K562 treated with DMSO at 1 percent for 4 hours (cell line): ENCODE measurements around the gene ERF. TPM values are rescaled to one million over a fixed set of nuclear protein-coding genes. Genes with fewer than 3 reads are reported as not detected.

Source experiments
- total RNA-seq: library from RNA; unstranded; fragments of 300-600 nt; gene quantifications from 2 replicates; pipeline ENCODE4 v1.2.3, GENCODE V29; 2022; ENCODE audit not compliant: insufficient read depth

Gene ERF
- total RNA-seq, result 35.7 and 71.0 TPM in 2 replicates

GRCh38 chr19:42254850-42255765 is at the start of gene ERF:
Gene ERF, minus strand, starts transcription at chr19:42255128. Its CDS starts 129 bp downstream, at chr19:42254999.

GRCh38 chr19:42301646-42302203 is 46.8 kb upstream of the ERF start, which contains the start of gene PRR19:
Gene PRR19, plus strand, starts transcription at chr19:42302132. Its CDS starts 7,453 bp downstream, at chr19:42309585.

GRCh38 chr19:42268704-42269477 is 14.0 kb upstream of the ERF start, which contains the start of gene CIC:
Gene CIC, plus strand, starts transcription at chr19:42269252. Its CDS starts 2,532 bp downstream, at chr19:42271784.

GRCh38 chr19:42242512-42243409 is 12.2 kb downstream of the ERF start, which contains the start of gene GSK3A:
Gene GSK3A, minus strand, starts transcription at chr19:42242602. Its CDS starts 137 bp downstream, at chr19:42242465.

GRCh38 chr19:42219812-42220750 is 34.8 kb downstream of the ERF start, which contains the start of gene ZNF526:
Gene ZNF526, plus strand, starts transcription at chr19:42220312. Its CDS starts 4,092 bp downstream, at chr19:42224404.

GRCh38 chr19:42217520-42218437 is 37.1 kb downstream of the ERF start, which contains the start of gene DEDD2:
Gene DEDD2, minus strand, starts transcription at chr19:42217677. Its CDS starts 670 bp downstream, at chr19:42217007.

Other genes starting within 250 kb of the ERF start
- gene GRIK5, start 184.9 kb downstream of the ERF start, total RNA-seq, result 5.3 and 5.7 TPM in 2 replicates
- 21.3 and 29.6 TPM in 2 replicates for gene ZNF574, start 179.0 kb downstream of the ERF start, total RNA-seq
- gene POU2F2, start 122.7 kb downstream of the ERF start, total RNA-seq, result 0.35 and 0.50 TPM in 2 replicates
- 49.6 and 66.4 TPM in 2 replicates for gene DEDD2, start 37.5 kb downstream of the ERF start, total RNA-seq
- 6.2 and 6.9 TPM in 2 replicates for gene ZNF526, start 34.8 kb downstream of the ERF start, total RNA-seq
- gene GSK3A, start 12.5 kb downstream of the ERF start, total RNA-seq, result 75.3 and 83.6 TPM in 2 replicates
- 43.1 and 55.1 TPM in 2 replicates for gene CIC, start 14.1 kb upstream of the ERF start, total RNA-seq
- gene PRR19, start 47.0 kb upstream of the ERF start, total RNA-seq, result 1.4 TPM in 1 of 2 replicates, not detected in the other
- 99.3 and 130 TPM in 2 replicates for gene PAFAH1B3, start 47.5 kb upstream of the ERF start, total RNA-seq
- 0.79 TPM in 1 of 2 replicates, not detected in the other for gene TMEM145, start 58.2 kb upstream of the ERF start, total RNA-seq
- 13.9 and 17.3 TPM in 2 replicates for gene MEGF8, start 70.5 kb upstream of the ERF start, total RNA-seq
- gene CNFN, start 135.2 kb upstream of the ERF start, total RNA-seq, result not detected in 2 replicates
- gene LIPE, start 172.3 kb upstream of the ERF start, total RNA-seq, result not detected in 2 replicates
- not detected in 2 replicates for gene CXCL17, start 187.8 kb upstream of the ERF start, total RNA-seq